ENCODE measurements around the gene AMOTL1.
A peak's percentile ranks its signal among the peaks of the same experiment; 100 is the strongest.
"Not testable (repeated sequence)": the region's sequence is repeated elsewhere in the genome, so short reads cannot be mapped to it uniquely, and the experiment has no call there.

AMOTL1 gene

GRCh38 chr11:94910270-94910669, 142.1 kb downstream of the AMOTL1 start:
- Histone ChIP-seq H3K27me3 (ENCODE audit: control insufficient read depth in 1 of 2, insufficient read depth in 2 of 2, low read length in 2 of 2) (no peaks in the 10 kb centered on the region), H3K27ac (ENCODE audit: low read length) (no peak overlapping the region), H3K9ac (ENCODE audit: low read length in 2 of 2) (no peak overlapping the region), H3K4me1 (ENCODE audit: control insufficient read depth, insufficient read depth, low read length) (no peaks in the 10 kb centered on the region), H3K4me3 (ENCODE audit: low read length in 2 of 2) (no peak overlapping the region), H3K9me3 (ENCODE audit: control insufficient read depth in 2 of 2, low read length in 2 of 2) (no peaks in the 10 kb centered on the region), H3K36me3 (ENCODE audit: control insufficient read depth in 2 of 2, insufficient read depth in 2 of 2, low read length in 2 of 2) (peaks cover 0 to 4% of the 10 kb centered on the region in 2 donors)

- no peak overlapping the region for H3K27ac ChIP-seq (ENCODE audit: low read length)
- no peaks in the 10 kb centered on the region for H3K27me3 ChIP-seq (ENCODE audit: control insufficient read depth in 1 of 2, insufficient read depth in 2 of 2, low read length in 2 of 2)
- H3K9ac ChIP-seq (ENCODE audit: low read length in 2 of 2): no peak overlapping the region
- H3K4me3 ChIP-seq (ENCODE audit: low read length in 2 of 2): no peak overlapping the region
- H3K4me1 ChIP-seq (ENCODE audit: control insufficient read depth, insufficient read depth, low read length): no peaks in the 10 kb centered on the region
- H3K9me3 ChIP-seq (ENCODE audit: control insufficient read depth in 2 of 2, low read length in 2 of 2): no peaks in the 10 kb centered on the region
- H3K36me3 ChIP-seq (ENCODE audit: control insufficient read depth in 2 of 2, insufficient read depth in 2 of 2, low read length in 2 of 2): peaks cover 0 to 4% of the 10 kb centered on the region in 2 donors
Measured at GRCh38 chr11:94910779-94911178, 142.6 kb downstream of the AMOTL1 start.

GRCh38 chr11:94912806-94913205, 144.7 kb downstream of the AMOTL1 start:
- Histone ChIP-seq H3K9ac (ENCODE audit: low read length in 2 of 2) (no peak overlapping the region), H3K27ac (ENCODE audit: low read length) (no peak overlapping the region), H3K9me3 (ENCODE audit: control insufficient read depth in 2 of 2, low read length in 2 of 2) (no peaks in the 10 kb centered on the region), H3K36me3 (ENCODE audit: control insufficient read depth in 2 of 2, insufficient read depth in 2 of 2, low read length in 2 of 2) (peaks cover 0 to 4% of the 10 kb centered on the region in 2 donors), H3K4me1 (ENCODE audit: control insufficient read depth, insufficient read depth, low read length) (no peaks in the 10 kb centered on the region), H3K4me3 (ENCODE audit: low read length in 2 of 2) (no peak overlapping the region), H3K27me3 (ENCODE audit: control insufficient read depth in 1 of 2, insufficient read depth in 2 of 2, low read length in 2 of 2) (no peaks in the 10 kb centered on the region)

- H3K27me3 ChIP-seq (ENCODE audit: control insufficient read depth in 1 of 2, insufficient read depth in 2 of 2, low read length in 2 of 2); H3K9me3 ChIP-seq (ENCODE audit: control insufficient read depth in 2 of 2, low read length in 2 of 2); H3K9ac ChIP-seq (ENCODE audit: low read length in 2 of 2); H3K4me3 ChIP-seq (ENCODE audit: low read length in 2 of 2); H3K4me1 ChIP-seq (ENCODE audit: control insufficient read depth, insufficient read depth, low read length); H3K36me3 ChIP-seq (ENCODE audit: control insufficient read depth in 2 of 2, insufficient read depth in 2 of 2, low read length in 2 of 2); H3K27ac ChIP-seq (ENCODE audit: low read length): not testable (repeated sequence)
Measured at GRCh38 chr11:94913718-94914394, 145.7 kb downstream of the AMOTL1 start.

- Histone ChIP-seq H3K4me1 (ENCODE audit: control insufficient read depth, insufficient read depth, low read length) (peaks cover 3% of the 10 kb centered on the region), H3K27me3 (ENCODE audit: control insufficient read depth in 1 of 2, insufficient read depth in 2 of 2, low read length in 2 of 2) (no peaks in the 10 kb centered on the region), H3K4me3 (ENCODE audit: low read length in 2 of 2) (no peak overlapping the region), H3K36me3 (ENCODE audit: control insufficient read depth in 2 of 2, insufficient read depth in 2 of 2, low read length in 2 of 2) (no peaks in the 10 kb centered on the region), H3K9ac (ENCODE audit: low read length in 2 of 2) (no peak overlapping the region), H3K9me3 (ENCODE audit: control insufficient read depth in 2 of 2, low read length in 2 of 2) (no peaks in the 10 kb centered on the region), H3K27ac (ENCODE audit: low read length) (no peak overlapping the region)
Measured at GRCh38 chr11:94920311-94920710, 152.2 kb downstream of the AMOTL1 start.

GRCh38 chr11:94922321-94923003, 154.3 kb downstream of the AMOTL1 start:
- no peak overlapping the region for H3K9ac ChIP-seq (ENCODE audit: low read length in 2 of 2)
- H3K4me1 ChIP-seq (ENCODE audit: control insufficient read depth, insufficient read depth, low read length): peaks cover 15% of the 10 kb centered on the region
- no peaks in the 10 kb centered on the region for H3K36me3 ChIP-seq (ENCODE audit: control insufficient read depth in 2 of 2, insufficient read depth in 2 of 2, low read length in 2 of 2)
- no peak overlapping the region for H3K27ac ChIP-seq (ENCODE audit: low read length)
- no peaks in the 10 kb centered on the region for H3K27me3 ChIP-seq (ENCODE audit: control insufficient read depth in 1 of 2, insufficient read depth in 2 of 2, low read length in 2 of 2)
- no peaks in the 10 kb centered on the region for H3K9me3 ChIP-seq (ENCODE audit: control insufficient read depth in 2 of 2, low read length in 2 of 2)
- no peak overlapping the region for H3K4me3 ChIP-seq (ENCODE audit: low read length in 2 of 2)

- Histone ChIP-seq H3K9ac (ENCODE audit: low read length in 2 of 2) (no peak overlapping the region), H3K4me1 (ENCODE audit: control insufficient read depth, insufficient read depth, low read length) (peaks cover 20% of the 10 kb centered on the region), H3K27me3 (ENCODE audit: control insufficient read depth in 1 of 2, insufficient read depth in 2 of 2, low read length in 2 of 2) (no peaks in the 10 kb centered on the region), H3K27ac (ENCODE audit: low read length) (no peak overlapping the region), H3K9me3 (ENCODE audit: control insufficient read depth in 2 of 2, low read length in 2 of 2) (no peaks in the 10 kb centered on the region), H3K36me3 (ENCODE audit: control insufficient read depth in 2 of 2, insufficient read depth in 2 of 2, low read length in 2 of 2) (no peaks in the 10 kb centered on the region), H3K4me3 (ENCODE audit: low read length in 2 of 2) (no peak overlapping the region)
Measured at GRCh38 chr11:94923004-94923334, 154.8 kb downstream of the AMOTL1 start.

- H3K27me3 ChIP-seq (ENCODE audit: control insufficient read depth in 1 of 2, insufficient read depth in 2 of 2, low read length in 2 of 2): no peaks in the 10 kb centered on the region
- peaks cover 21% of the 10 kb centered on the region for H3K4me1 ChIP-seq (ENCODE audit: control insufficient read depth, insufficient read depth, low read length)
- H3K9ac ChIP-seq (ENCODE audit: low read length in 2 of 2): no peak overlapping the region
- no peaks in the 10 kb centered on the region for H3K9me3 ChIP-seq (ENCODE audit: control insufficient read depth in 2 of 2, low read length in 2 of 2)
- no peak overlapping the region for H3K4me3 ChIP-seq (ENCODE audit: low read length in 2 of 2)
- H3K27ac ChIP-seq (ENCODE audit: low read length): no peak overlapping the region
- H3K36me3 ChIP-seq (ENCODE audit: control insufficient read depth in 2 of 2, insufficient read depth in 2 of 2, low read length in 2 of 2): no peaks in the 10 kb centered on the region
Measured at GRCh38 chr11:94924171-94924572, 156.0 kb downstream of the AMOTL1 start.

GRCh38 chr11:94924612-94925011, 156.5 kb downstream of the AMOTL1 start:
- Histone ChIP-seq H3K9ac (ENCODE audit: low read length in 2 of 2) (no peak overlapping the region), H3K27ac (ENCODE audit: low read length) (no peak overlapping the region), H3K4me3 (ENCODE audit: low read length in 2 of 2) (no peak overlapping the region), H3K4me1 (ENCODE audit: control insufficient read depth, insufficient read depth, low read length) (peaks cover 21% of the 10 kb centered on the region), H3K36me3 (ENCODE audit: control insufficient read depth in 2 of 2, insufficient read depth in 2 of 2, low read length in 2 of 2) (no peaks in the 10 kb centered on the region), H3K9me3 (ENCODE audit: control insufficient read depth in 2 of 2, low read length in 2 of 2) (no peaks in the 10 kb centered on the region), H3K27me3 (ENCODE audit: control insufficient read depth in 1 of 2, insufficient read depth in 2 of 2, low read length in 2 of 2) (no peaks in the 10 kb centered on the region)

- Histone ChIP-seq H3K4me3 (ENCODE audit: low read length in 2 of 2) (no peak overlapping the region), H3K36me3 (ENCODE audit: control insufficient read depth in 2 of 2, insufficient read depth in 2 of 2, low read length in 2 of 2) (no peaks in the 10 kb centered on the region), H3K9ac (ENCODE audit: low read length in 2 of 2) (no peak overlapping the region), H3K27me3 (ENCODE audit: control insufficient read depth in 1 of 2, insufficient read depth in 2 of 2, low read length in 2 of 2) (no peaks in the 10 kb centered on the region), H3K4me1 (ENCODE audit: control insufficient read depth, insufficient read depth, low read length) (peaks cover 21% of the 10 kb centered on the region), H3K9me3 (ENCODE audit: control insufficient read depth in 2 of 2, low read length in 2 of 2) (no peaks in the 10 kb centered on the region), H3K27ac (ENCODE audit: low read length) (peak overlapping the region; percentile 18)
Measured at GRCh38 chr11:94925422-94926270, 157.5 kb downstream of the AMOTL1 start.

- Histone ChIP-seq H3K27ac (ENCODE audit: low read length) (peak overlapping the region; percentile 18), H3K4me1 (ENCODE audit: control insufficient read depth, insufficient read depth, low read length) (peaks cover 21% of the 10 kb centered on the region), H3K9ac (ENCODE audit: low read length in 2 of 2) (no peak overlapping the region), H3K4me3 (ENCODE audit: low read length in 2 of 2) (no peak overlapping the region), H3K36me3 (ENCODE audit: control insufficient read depth in 2 of 2, insufficient read depth in 2 of 2, low read length in 2 of 2) (no peaks in the 10 kb centered on the region), H3K9me3 (ENCODE audit: control insufficient read depth in 2 of 2, low read length in 2 of 2) (no peaks in the 10 kb centered on the region), H3K27me3 (ENCODE audit: control insufficient read depth in 1 of 2, insufficient read depth in 2 of 2, low read length in 2 of 2) (no peaks in the 10 kb centered on the region)
Measured at GRCh38 chr11:94926271-94926625, 158.1 kb downstream of the AMOTL1 start.
